Measurements from ENCODE around the gene SLC43A2.

Gene SLC43A2

DNA sequence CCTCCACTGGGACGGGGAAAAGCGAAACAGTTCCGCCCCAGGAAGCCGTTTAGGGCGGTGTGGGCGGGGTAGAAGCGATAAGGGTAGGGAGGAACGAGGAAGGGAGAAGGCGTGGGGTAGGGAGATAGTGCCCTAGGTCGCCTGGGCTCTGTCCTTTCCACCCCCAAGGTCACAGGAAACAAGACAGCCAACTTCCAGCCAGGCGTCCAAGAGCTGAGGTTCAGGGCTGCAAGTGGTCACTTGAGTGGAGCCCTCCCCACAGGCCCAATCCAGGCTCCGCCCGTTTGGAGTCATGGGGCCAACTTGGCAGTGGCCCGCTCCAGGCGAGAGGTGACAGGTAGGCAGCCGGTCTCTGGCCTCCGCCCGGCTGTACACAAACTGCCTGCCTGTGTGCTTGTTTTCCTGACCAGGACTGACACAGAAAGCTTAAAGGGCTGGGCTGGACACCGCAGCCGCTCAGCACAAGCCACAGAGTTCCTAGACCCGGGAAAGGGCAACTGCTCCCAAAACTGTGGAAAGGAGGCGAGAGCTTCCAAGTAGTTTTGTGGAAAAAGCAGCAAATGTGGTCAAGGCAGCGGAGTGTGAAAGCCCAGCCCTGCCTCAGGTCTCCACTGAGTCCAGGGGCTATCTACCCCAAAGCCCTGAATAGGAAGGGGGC lies 21.3 kb upstream of the SLC43A2 start, which contains the start of gene RILP:
TSS of gene RILP (minus strand) at position 23 of the 658 bp plus-strand sequence. CDS start 62 bp downstream, outside the sequence.
- H3K4me3 ChIP-seq (ENCODE audit: low read depth, low read length) = peak within 1 kb of the TSS; percentile 88
- TF ChIP-seq, protein P1, sequence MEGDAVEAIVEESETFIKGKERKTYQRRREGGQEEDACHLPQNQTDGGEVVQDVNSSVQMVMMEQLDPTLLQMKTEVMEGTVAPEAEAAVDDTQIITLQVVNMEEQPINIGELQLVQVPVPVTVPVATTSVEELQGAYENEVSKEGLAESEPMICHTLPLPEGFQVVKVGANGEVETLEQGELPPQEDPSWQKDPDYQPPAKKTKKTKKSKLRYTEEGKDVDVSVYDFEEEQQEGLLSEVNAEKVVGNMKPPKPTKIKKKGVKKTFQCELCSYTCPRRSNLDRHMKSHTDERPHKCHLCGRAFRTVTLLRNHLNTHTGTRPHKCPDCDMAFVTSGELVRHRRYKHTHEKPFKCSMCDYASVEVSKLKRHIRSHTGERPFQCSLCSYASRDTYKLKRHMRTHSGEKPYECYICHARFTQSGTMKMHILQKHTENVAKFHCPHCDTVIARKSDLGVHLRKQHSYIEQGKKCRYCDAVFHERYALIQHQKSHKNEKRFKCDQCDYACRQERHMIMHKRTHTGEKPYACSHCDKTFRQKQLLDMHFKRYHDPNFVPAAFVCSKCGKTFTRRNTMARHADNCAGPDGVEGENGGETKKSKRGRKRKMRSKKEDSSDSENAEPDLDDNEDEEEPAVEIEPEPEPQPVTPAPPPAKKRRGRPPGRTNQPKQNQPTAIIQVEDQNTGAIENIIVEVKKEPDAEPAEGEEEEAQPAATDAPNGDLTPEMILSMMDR (IDR thresholded peaks at IDR 0.05) = no peak
- H3K27me3 ChIP-seq (ENCODE audit: control insufficient read depth, insufficient read depth, low read length) = no peaks in the 10 kb centered on the region
- H3K4me2 ChIP-seq (ENCODE audit: low read length) = peak within 1 kb of the TSS; percentile 96
- peak within 1 kb of the TSS; percentile 87 for H3K27ac ChIP-seq
- no peaks in the 10 kb centered on the region for H3K9me3 ChIP-seq (ENCODE audit: control insufficient read depth, low read length)
- peaks cover 5% of the 10 kb centered on the region for H3K4me1 ChIP-seq
- no peaks in the 10 kb centered on the region for H3K36me3 ChIP-seq (ENCODE audit: control insufficient read depth, insufficient read depth, low read length)
- no peak within 1 kb of the TSS for H3K9ac ChIP-seq
- no peaks in the 10 kb centered on the region for H3K79me2 ChIP-seq
- peak within 1 kb of the TSS; percentile 80 for H2AFZ ChIP-seq

DNA sequence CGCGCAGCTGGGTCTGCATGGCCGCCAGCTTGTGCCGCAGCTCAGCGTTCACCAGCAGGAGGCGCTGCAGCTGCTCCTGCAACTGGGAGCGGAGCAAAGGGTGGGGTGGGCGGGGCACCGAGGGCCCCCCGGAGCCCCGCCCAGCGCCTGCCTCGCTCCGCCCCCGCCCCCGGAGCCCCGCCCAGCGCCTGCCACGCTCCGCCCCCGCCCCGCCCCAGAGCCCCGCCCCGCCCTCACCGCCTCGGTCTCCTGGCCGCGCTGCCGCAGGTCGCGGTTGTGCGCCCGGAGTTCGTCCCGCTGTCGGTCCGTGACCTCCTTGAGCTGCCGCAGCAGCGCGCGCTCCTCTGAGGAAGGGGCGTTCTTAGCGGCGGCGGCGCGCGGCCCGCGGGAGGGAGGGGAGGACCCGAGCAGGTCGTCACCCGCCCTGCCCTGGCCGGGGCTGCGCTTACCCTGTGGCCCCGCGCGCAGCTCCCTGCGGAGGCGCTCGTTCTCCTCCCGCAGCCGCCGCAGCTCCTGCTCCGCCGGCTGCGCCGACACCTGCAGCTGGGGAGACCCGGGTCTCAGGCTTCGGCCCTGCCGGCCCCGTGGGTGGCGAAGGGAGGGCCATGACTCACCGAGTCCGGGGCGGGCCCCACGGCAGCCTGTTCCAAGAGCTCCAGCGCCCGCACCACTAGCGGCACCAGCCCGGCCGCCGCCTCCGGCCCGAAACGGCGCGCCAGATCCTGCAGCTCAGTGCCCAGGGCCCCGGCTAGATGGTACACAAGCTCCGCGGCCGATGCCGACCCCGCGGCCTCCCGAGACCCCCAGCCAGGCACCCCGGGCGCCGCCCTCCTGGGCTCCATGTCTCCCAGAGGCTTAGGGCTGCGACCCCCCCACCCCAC lies 20.6 kb upstream of the SLC43A2 start:
- H3K4me1 ChIP-seq = peaks cover 6% of the 10 kb centered on the region
- H3K9me3 ChIP-seq (ENCODE audit: control insufficient read depth, low read length) = no peaks in the 10 kb centered on the region
- peak overlapping the region; percentile 88 for H3K4me3 ChIP-seq (ENCODE audit: low read depth, low read length)
- TF ChIP-seq, protein P1 (IDR thresholded peaks at IDR 0.05) = no peak
- H3K4me2 ChIP-seq (ENCODE audit: low read length) = peak overlapping the region; percentile 96
- no peaks in the 10 kb centered on the region for H3K36me3 ChIP-seq (ENCODE audit: control insufficient read depth, insufficient read depth, low read length)
- H2AFZ ChIP-seq = peak overlapping the region; percentile 80
- no peaks in the 10 kb centered on the region for H3K27me3 ChIP-seq (ENCODE audit: control insufficient read depth, insufficient read depth, low read length)
- H3K79me2 ChIP-seq = no peaks in the 10 kb centered on the region
- H3K9ac ChIP-seq = no peak overlapping the region
- H3K27ac ChIP-seq = peak overlapping the region; percentile 87

DNA sequence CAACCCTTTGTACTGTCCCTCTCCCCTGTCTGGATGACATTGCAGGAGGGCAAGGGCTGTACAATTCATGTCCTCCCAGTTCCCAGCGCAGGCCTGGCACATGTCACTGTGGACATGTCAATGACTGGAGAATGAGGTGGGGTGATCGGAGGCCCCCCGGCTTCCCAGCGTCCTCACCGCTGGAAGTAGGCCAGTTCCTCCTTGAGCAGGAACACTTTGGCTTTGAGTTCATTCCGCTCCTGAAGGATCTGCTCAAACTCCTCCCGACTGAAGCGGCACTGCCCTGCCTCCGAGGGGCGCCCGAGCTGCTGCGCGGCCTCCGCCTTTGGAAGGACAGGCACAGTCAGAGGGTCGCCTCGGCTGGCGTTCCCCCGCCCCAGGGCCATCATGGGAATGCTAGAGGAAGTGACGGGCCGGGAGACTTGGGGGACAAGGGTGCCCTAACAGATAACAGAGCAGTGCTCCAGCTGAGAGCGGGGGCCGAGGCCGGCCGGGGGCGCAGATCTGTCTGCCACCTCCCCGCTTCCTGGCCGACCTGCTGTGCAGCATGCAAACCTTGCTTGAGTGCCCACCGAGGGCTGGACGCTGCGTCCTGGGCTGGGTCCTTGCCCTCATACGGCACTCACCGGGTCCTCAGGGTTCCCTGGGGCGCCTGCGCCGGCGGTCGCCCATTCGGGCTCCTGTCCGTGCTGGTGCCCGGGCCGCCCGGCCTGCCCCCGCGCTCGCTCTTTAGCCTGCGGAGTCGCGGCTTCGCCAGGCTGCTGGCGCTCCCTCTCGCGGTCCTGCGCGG lies 19.7 kb upstream of the SLC43A2 start:
- Histone ChIP-seq H3K27me3 (ENCODE audit: control insufficient read depth, insufficient read depth, low read length) (no peaks in the 10 kb centered on the region), H3K9me3 (ENCODE audit: control insufficient read depth, low read length) (no peaks in the 10 kb centered on the region), H3K27ac (peak overlapping the region; percentile 74), H3K9ac (no peak overlapping the region), H3K4me2 (ENCODE audit: low read length) (peak overlapping the region; percentile 81), H3K4me1 (peaks cover 7% of the 10 kb centered on the region), H3K4me3 (ENCODE audit: low read depth, low read length) (peak overlapping the region; percentile 57), H2AFZ (peak overlapping the region; percentile 80), H3K79me2 (no peaks in the 10 kb centered on the region), H3K36me3 (ENCODE audit: control insufficient read depth, insufficient read depth, low read length) (no peaks in the 10 kb centered on the region)
- TF ChIP-seq, protein P1 (IDR thresholded peaks at IDR 0.05) = peak; percentile 91

DNA sequence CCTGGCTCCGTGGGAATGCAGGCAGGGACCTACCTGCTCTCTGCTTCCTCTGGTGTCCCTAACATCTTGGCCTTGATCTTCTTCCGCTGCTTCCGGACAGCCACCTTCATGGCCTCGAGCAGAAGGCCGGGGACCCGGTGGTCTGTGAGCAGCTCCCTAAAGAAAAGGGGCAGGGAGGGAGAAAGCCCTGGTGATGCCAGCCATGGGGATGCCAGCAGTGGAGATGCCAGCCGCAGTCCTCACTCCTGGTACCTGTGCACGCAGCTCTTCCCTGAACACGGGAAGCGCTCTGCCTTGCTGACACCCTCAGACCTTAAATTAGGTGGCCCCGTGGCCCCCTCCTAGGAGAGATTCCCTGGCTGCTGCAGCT lies 19.2 kb upstream of the SLC43A2 start:
- peaks cover 7% of the 10 kb centered on the region for H3K4me1 ChIP-seq
- no peaks in the 10 kb centered on the region for H3K9me3 ChIP-seq (ENCODE audit: control insufficient read depth, low read length)
- no peak overlapping the region for H3K27ac ChIP-seq
- no peaks in the 10 kb centered on the region for H3K79me2 ChIP-seq
- H3K4me2 ChIP-seq (ENCODE audit: low read length) = no peak overlapping the region
- no peak overlapping the region for H2AFZ ChIP-seq
- no peak overlapping the region for H3K9ac ChIP-seq
- H3K27me3 ChIP-seq (ENCODE audit: control insufficient read depth, insufficient read depth, low read length) = no peaks in the 10 kb centered on the region
- H3K36me3 ChIP-seq (ENCODE audit: control insufficient read depth, insufficient read depth, low read length) = no peaks in the 10 kb centered on the region
- no peak overlapping the region for H3K4me3 ChIP-seq (ENCODE audit: low read depth, low read length)
- TF ChIP-seq, protein P1 (IDR thresholded peaks at IDR 0.05) = no peak

Data from parathyroid adenoma (tissue), 2 donors.